HepG2 (cell line): Measurements from ENCODE around the gene NDE1. TPM values are rescaled to one million over a fixed set of nuclear protein-coding genes. Genes with fewer than 3 reads are reported as not detected.

Experiments used
- ARNT ChIP-seq: fragments of 450-650 bp; IDR thresholded peaks from 2 replicates; pipeline ENCODE4 v1.6.1; 2017
- ATF3 ChIP-seq: sonication (generic); formaldehyde crosslinking; IDR thresholded peaks from 2 replicates; pipeline ENCODE4 v1.4.0; 2020; ENCODE audit warnings: missing genetic modification reagents
- HDAC1 ChIP-seq: sonication (generic); formaldehyde crosslinking; IDR thresholded peaks from 2 replicates; pipeline ENCODE4 v1.5.1; 2020; ENCODE audit warnings: mild to moderate bottlenecking, missing genetic modification reagents
- HHEX ChIP-seq: IDR thresholded peaks from 2 replicates; pipeline ENCODE4 v1.6.1; 2016; ENCODE audit warnings: control low read depth
- HNF4A ChIP-seq: sonication (generic); formaldehyde crosslinking; IDR thresholded peaks from 2 replicates; pipeline ENCODE4 v1.4.0; 2020; ENCODE audit warnings: missing genetic modification reagents
- HNRNPLL ChIP-seq: fragments of 200-400 bp; formaldehyde crosslinking; IDR thresholded peaks from 2 replicates; pipeline ENCODE4 v1.6.1; 2017; ENCODE audit warnings: mild to moderate bottlenecking, low read depth, low read length; ENCODE audit not compliant: poor library complexity, severe bottlenecking
- HOXA9 ChIP-seq: sonication (generic); formaldehyde crosslinking; IDR thresholded peaks from 2 replicates; pipeline ENCODE4 v1.8.1; 2022; ENCODE audit warnings: missing genetic modification reagents, mild to moderate bottlenecking, moderate library complexity, borderline replicate concordance
- JDP2 ChIP-seq: sonication (generic); formaldehyde crosslinking; IDR thresholded peaks from 2 replicates; pipeline ENCODE4 v1.8.1; 2022; ENCODE audit warnings: missing genetic modification reagents, borderline replicate concordance
- KDM2A ChIP-seq: sonication (generic); formaldehyde crosslinking; IDR thresholded peaks from 2 replicates; pipeline ENCODE4 v1.4.0; 2020; ENCODE audit warnings: low read depth, missing genetic modification reagents, borderline replicate concordance
- KDM5B ChIP-seq: sonication (generic); formaldehyde crosslinking; IDR thresholded peaks from 2 replicates; pipeline ENCODE4 v1.4.0; 2020; ENCODE audit warnings: missing genetic modification reagents, mild to moderate bottlenecking, borderline replicate concordance
- KDM6A ChIP-seq: IDR thresholded peaks from 2 replicates; pipeline ENCODE4 v1.6.1; 2016; ENCODE audit warnings: low read depth
- KLF6 ChIP-seq: IDR thresholded peaks from 2 replicates; pipeline ENCODE4 v1.8.0; 2016; ENCODE audit warnings: missing biosample characterization, missing genetic modification reagents
- NFKBIZ ChIP-seq: IDR thresholded peaks from 2 replicates; pipeline ENCODE4 v1.6.1; 2018; ENCODE audit warnings: missing genetic modification reagents, missing compliant biosample characterization
- NR2F2 ChIP-seq: IDR thresholded peaks from 2 replicates; pipeline ENCODE4 v1.6.1; 2012; ENCODE audit warnings: low read depth, inconsistent platforms, borderline replicate concordance
- PHF20 ChIP-seq: sonication (generic); formaldehyde crosslinking; IDR thresholded peaks from 2 replicates; pipeline ENCODE4 v1.5.0; 2020; ENCODE audit warnings: mild to moderate bottlenecking, missing genetic modification reagents
- REPIN1 ChIP-seq: sonication (generic); formaldehyde crosslinking; IDR thresholded peaks from 2 replicates; pipeline ENCODE4 v1.8.0; 2022; ENCODE audit warnings: missing genetic modification reagents, low read depth, mild to moderate bottlenecking, borderline replicate concordance
- RFXANK ChIP-seq: IDR thresholded peaks from 2 replicates; pipeline ENCODE4 v1.6.1; 2016
- SIX4 ChIP-seq: sonication (generic); formaldehyde crosslinking; IDR thresholded peaks from 2 replicates; pipeline ENCODE4 v1.4.0; 2020; ENCODE audit warnings: missing genetic modification reagents
- ZBTB20 ChIP-seq: sonication (generic); formaldehyde crosslinking; IDR thresholded peaks from 2 replicates; pipeline ENCODE4 v1.8.1; 2023; ENCODE audit warnings: missing genetic modification reagents, low read depth, mild to moderate bottlenecking, borderline replicate concordance
- ZNF331 ChIP-seq: sonication (generic); formaldehyde crosslinking; IDR thresholded peaks from 2 replicates; pipeline ENCODE4 v1.4.0; 2020; ENCODE audit warnings: missing genetic modification reagents
- ZNF672 ChIP-seq: sonication (generic); formaldehyde crosslinking; IDR thresholded peaks from 2 replicates; pipeline ENCODE4 v1.8.1; 2022; ENCODE audit warnings: missing genetic modification reagents
- ZNF850 ChIP-seq: sonication (generic); formaldehyde crosslinking; conservative IDR thresholded peaks from 2 replicates; pipeline ENCODE4 v1.9.0; 2021; ENCODE audit warnings: mild to moderate bottlenecking, missing genetic modification reagents
- ZNF878 ChIP-seq: sonication (generic); formaldehyde crosslinking; IDR thresholded peaks from 2 replicates; pipeline ENCODE4 v1.8.1; 2023; ENCODE audit warnings: mild to moderate bottlenecking, missing genetic modification reagents, moderate library complexity
- ZSCAN5A ChIP-seq: sonication (generic); formaldehyde crosslinking; IDR thresholded peaks from 2 replicates; pipeline ENCODE4 v1.8.0; 2022; ENCODE audit warnings: mild to moderate bottlenecking, missing genetic modification reagents, borderline replicate concordance
- polyA plus RNA-seq, 8 experiments: library from polyadenylated mRNA; depleted of rRNA in 3 of 8; stranded (reverse) in 7 of 8; unstranded in 1 of 8; fragments of >200 nt; fragmentation: Illumina TruSeq in 4 of 8; extraction: Trizol in 4 of 8; gene quantifications; 2 replicates each; pipeline versions ENCODE4 v1.2.1 to v1.2.3, GENCODE V29; 2011 to 2016; ENCODE audit warnings: low read depth in 4 of 8, missing spikeins in 1 of 8, mixed read lengths in 1 of 8; ENCODE audit not compliant: insufficient read depth in 1 of 8
- total RNA-seq, 5 experiments: library from RNA; depleted of rRNA; stranded (reverse); fragments of >200 nt; fragmentation: Illumina TruSeq; extraction: Trizol; gene quantifications; 2 replicates each; pipeline ENCODE4 v1.2.3, GENCODE V29; 2016; ENCODE audit warnings: low read depth in 1 of 5
- TF ChIP-seq, protein P1 (sequence below): sonication (generic); formaldehyde crosslinking; IDR thresholded peaks from 2 replicates; pipeline ENCODE4 v1.4.0; 2020; ENCODE audit warnings: mild to moderate bottlenecking, missing genetic modification reagents
- TF ChIP-seq, protein P2 (sequence below): sonication (generic); formaldehyde crosslinking; IDR thresholded peaks from 2 replicates; pipeline ENCODE4 v1.4.0; 2020; ENCODE audit warnings: missing genetic modification reagents
- TF ChIP-seq, protein P3 (sequence below): sonication (generic); formaldehyde crosslinking; IDR thresholded peaks from 2 replicates; pipeline ENCODE4 v1.4.0; 2020; ENCODE audit warnings: mild to moderate bottlenecking, missing genetic modification reagents

NDE1 gene
- total and polyA plus RNA-seq, 2 of the 13 experiments (the other 11 are each of a cell fraction or from before 2014, with no cell fraction given): 40.9 to 72.5 TPM

GRCh38 chr16:15650019-15650697, at the start of gene NDE1 (continued):
- peak; percentile 63; the same call in 1 of the 2 replicates for TF ChIP-seq SIX4 (CRISPR knock-in tag)
- TF ChIP-seq HOXA9: no peak
- TF ChIP-seq HNRNPLL: peak; percentile 67
- 0 out of 2 replicates have a peak, but pooled peaks have one; percentile 58 for TF ChIP-seq RFXANK (CRISPR knock-in tag)
- no peak; the same call in 1 of the 2 replicates for TF ChIP-seq ZNF878 (CRISPR knock-in tag)
- peak; percentile 92 for TF ChIP-seq HDAC1 (CRISPR knock-in tag)
- TF ChIP-seq KDM5B (CRISPR knock-in tag): no peak; the same call in 1 of the 2 replicates
- no peak for TF ChIP-seq ARNT
- peak; percentile 21 for TF ChIP-seq KDM2A (CRISPR knock-in tag)
- peak; percentile 80 for TF ChIP-seq KLF6 (CRISPR knock-in tag)
- TF ChIP-seq ZBTB20: 0 out of 2 replicates have a peak, but pooled peaks have one; percentile 55
- no peak for TF ChIP-seq ZSCAN5A (CRISPR knock-in tag)
- TF ChIP-seq ZNF672 (CRISPR knock-in tag): no peak
- TF ChIP-seq, protein P1, sequence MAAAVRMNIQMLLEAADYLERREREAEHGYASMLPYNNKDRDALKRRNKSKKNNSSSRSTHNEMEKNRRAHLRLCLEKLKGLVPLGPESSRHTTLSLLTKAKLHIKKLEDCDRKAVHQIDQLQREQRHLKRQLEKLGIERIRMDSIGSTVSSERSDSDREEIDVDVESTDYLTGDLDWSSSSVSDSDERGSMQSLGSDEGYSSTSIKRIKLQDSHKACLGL: 0 out of 2 replicates have a peak, but pooled peaks have one; percentile 38
- TF ChIP-seq REPIN1: peak; percentile 70; the same call in 1 of the 2 replicates
- TF ChIP-seq KDM6A (CRISPR knock-in tag): no peak
- peak; percentile 83; the same call in 1 of the 2 replicates for TF ChIP-seq ZNF850 (CRISPR knock-in tag)
- no peak for TF ChIP-seq NFKBIZ (CRISPR knock-in tag)
- TF ChIP-seq JDP2 (CRISPR knock-in tag): peak; percentile 37; the same call in 1 of the 2 replicates
- TF ChIP-seq, protein P2, sequence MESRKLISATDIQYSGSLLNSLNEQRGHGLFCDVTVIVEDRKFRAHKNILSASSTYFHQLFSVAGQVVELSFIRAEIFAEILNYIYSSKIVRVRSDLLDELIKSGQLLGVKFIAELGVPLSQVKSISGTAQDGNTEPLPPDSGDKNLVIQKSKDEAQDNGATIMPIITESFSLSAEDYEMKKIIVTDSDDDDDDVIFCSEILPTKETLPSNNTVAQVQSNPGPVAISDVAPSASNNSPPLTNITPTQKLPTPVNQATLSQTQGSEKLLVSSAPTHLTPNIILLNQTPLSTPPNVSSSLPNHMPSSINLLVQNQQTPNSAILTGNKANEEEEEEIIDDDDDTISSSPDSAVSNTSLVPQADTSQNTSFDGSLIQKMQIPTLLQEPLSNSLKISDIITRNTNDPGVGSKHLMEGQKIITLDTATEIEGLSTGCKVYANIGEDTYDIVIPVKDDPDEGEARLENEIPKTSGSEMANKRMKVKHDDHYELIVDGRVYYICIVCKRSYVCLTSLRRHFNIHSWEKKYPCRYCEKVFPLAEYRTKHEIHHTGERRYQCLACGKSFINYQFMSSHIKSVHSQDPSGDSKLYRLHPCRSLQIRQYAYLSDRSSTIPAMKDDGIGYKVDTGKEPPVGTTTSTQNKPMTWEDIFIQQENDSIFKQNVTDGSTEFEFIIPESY (CRISPR knock-in tag): no peak
- TF ChIP-seq HHEX (CRISPR knock-in tag): 0 out of 2 replicates have a peak, but pooled peaks have one; percentile 4
- peak; percentile 21; the same call in 1 of the 2 replicates for TF ChIP-seq ZNF331 (CRISPR knock-in tag)
- TF ChIP-seq, protein P3, sequence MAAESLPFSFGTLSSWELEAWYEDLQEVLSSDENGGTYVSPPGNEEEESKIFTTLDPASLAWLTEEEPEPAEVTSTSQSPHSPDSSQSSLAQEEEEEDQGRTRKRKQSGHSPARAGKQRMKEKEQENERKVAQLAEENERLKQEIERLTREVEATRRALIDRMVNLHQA (CRISPR knock-in tag): no peak
- no peak for TF ChIP-seq ATF3 (CRISPR knock-in tag)
- peak; percentile 71 for TF ChIP-seq PHF20 (CRISPR knock-in tag)
- no peak for TF ChIP-seq NR2F2
- TF ChIP-seq HNF4A (CRISPR knock-in tag): no peak
